ENCODE data around the gene ELOF1.

DNA sequence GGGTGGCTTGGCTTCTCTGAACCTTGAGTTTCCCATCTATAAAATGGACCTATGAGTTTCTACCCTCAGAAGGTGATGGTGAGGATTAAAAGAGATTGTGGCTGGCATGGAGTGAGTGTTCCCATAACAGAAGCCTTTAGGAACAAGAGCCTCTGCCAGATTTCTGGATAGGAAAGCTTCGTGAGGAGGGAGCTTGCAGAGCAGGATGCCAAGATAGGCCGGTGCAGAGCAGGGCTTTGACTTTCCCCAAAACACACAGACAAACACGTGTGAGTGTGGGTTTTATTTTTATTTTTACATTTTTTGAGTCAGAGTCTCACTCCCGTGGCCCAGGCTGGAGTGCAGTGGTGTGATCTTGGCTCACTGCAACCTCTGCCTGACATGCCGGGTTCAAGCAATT, 24.1 kb downstream of the ELOF1 start:
- TF ChIP-seq ZNF549 (CRISPR knock-in tag; IDR thresholded peaks at IDR 0.05) (no peak), AGO2 (optimal IDR thresholded peaks at IDR 0.05; ENCODE audit: low read depth, low read length) (no peak)
- TF ChIP-seq, protein P1, sequence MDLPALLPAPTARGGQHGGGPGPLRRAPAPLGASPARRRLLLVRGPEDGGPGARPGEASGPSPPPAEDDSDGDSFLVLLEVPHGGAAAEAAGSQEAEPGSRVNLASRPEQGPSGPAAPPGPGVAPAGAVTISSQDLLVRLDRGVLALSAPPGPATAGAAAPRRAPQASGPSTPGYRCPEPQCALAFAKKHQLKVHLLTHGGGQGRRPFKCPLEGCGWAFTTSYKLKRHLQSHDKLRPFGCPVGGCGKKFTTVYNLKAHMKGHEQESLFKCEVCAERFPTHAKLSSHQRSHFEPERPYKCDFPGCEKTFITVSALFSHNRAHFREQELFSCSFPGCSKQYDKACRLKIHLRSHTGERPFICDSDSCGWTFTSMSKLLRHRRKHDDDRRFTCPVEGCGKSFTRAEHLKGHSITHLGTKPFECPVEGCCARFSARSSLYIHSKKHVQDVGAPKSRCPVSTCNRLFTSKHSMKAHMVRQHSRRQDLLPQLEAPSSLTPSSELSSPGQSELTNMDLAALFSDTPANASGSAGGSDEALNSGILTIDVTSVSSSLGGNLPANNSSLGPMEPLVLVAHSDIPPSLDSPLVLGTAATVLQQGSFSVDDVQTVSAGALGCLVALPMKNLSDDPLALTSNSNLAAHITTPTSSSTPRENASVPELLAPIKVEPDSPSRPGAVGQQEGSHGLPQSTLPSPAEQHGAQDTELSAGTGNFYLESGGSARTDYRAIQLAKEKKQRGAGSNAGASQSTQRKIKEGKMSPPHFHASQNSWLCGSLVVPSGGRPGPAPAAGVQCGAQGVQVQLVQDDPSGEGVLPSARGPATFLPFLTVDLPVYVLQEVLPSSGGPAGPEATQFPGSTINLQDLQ (CRISPR knock-in tag; IDR thresholded peaks at IDR 0.05), result no peak
